PFSK-1 (cell line): ENCODE results near the gene ZNF362.

ENCODE experiments used
- FOXP2 ChIP-seq: optimal IDR thresholded peaks from 2 replicates; pipeline ENCODE3; 2011; ENCODE audit warnings: borderline replicate concordance, control low read depth, inconsistent platforms; ENCODE audit not compliant: insufficient read depth; ENCODE audit errors: extremely low read length, extremely low read depth
- POLR2AphosphoS5 ChIP-seq: IDR thresholded peaks from 2 replicates; pipeline ENCODE4 v1.6.1; 2012; ENCODE audit warnings: low read depth, mild to moderate bottlenecking, control low read depth, low read length, moderate library complexity
- REST ChIP-seq, 2 experiments: IDR thresholded peaks; 2 replicates each; pipeline versions ENCODE4 v1.6.1 to v1.8.0; 2011 to 2012; ENCODE audit warnings: low read depth in 2 of 2, low read length in 2 of 2, control low read depth in 1 of 2, inconsistent platforms in 1 of 2, mild to moderate bottlenecking in 1 of 2, moderate library complexity in 1 of 2; ENCODE audit not compliant: insufficient read depth in 1 of 2
- SIN3A ChIP-seq: IDR thresholded peaks from 2 replicates; pipeline ENCODE4 v1.6.1; 2012; ENCODE audit warnings: mild to moderate bottlenecking, low read length, moderate library complexity, borderline replicate concordance; ENCODE audit not compliant: insufficient read depth
- TAF1 ChIP-seq: IDR thresholded peaks from 2 replicates; pipeline ENCODE4 v1.6.1; 2012; ENCODE audit warnings: low read length, control low read depth, borderline replicate concordance; ENCODE audit not compliant: insufficient read depth

ZNF362 gene

GRCh38 chr1:33305016-33305415 lies 48.7 kb downstream of the ZNF362 start:
- TF ChIP-seq POLR2AphosphoS5 (no peak), TAF1 (no peak), REST (IDR thresholded peaks at IDR 0.05; ENCODE audit: insufficient read depth in 1 of 2, low read depth in 2 of 2, low read length in 2 of 2) (no peak), SIN3A (no peak), FOXP2 (no peak)

GRCh38 chr1:33305816-33306652 lies 49.7 kb downstream of the ZNF362 start:
- TF ChIP-seq SIN3A (no peak), TAF1 (no peak), FOXP2 (no peak), REST (IDR thresholded peaks at IDR 0.05; ENCODE audit: insufficient read depth in 1 of 2, low read depth in 2 of 2, low read length in 2 of 2) (no peak), POLR2AphosphoS5 (no peak)

GRCh38 chr1:33306653-33307493 lies 50.6 kb downstream of the ZNF362 start:
- TF ChIP-seq REST (IDR thresholded peaks at IDR 0.05; ENCODE audit: insufficient read depth in 1 of 2, low read depth in 2 of 2, low read length in 2 of 2) (no peak), FOXP2 (no peak), SIN3A (no peak)

- TF ChIP-seq SIN3A (no peak), REST (IDR thresholded peaks at IDR 0.05; ENCODE audit: insufficient read depth in 1 of 2, low read depth in 2 of 2, low read length in 2 of 2) (no peak), TAF1 (no peak), FOXP2 (no peak), POLR2AphosphoS5 (no peak)
Measured at GRCh38 chr1:33307494-33307864, 51.2 kb downstream of the ZNF362 start.
